ENCODE data around the gene GINM1.

- TF ChIP-seq EZH2 (IDR thresholded peaks at IDR 0.05; ENCODE audit: borderline replicate concordance, low read length), result no peak
- peak; percentile 99 for TF ChIP-seq CTCF (IDR thresholded peaks at IDR 0.05; ENCODE audit: low read length)
These were observed 20.3 kb upstream of the GINM1 start, which contains the start of gene PPIL4 for GRCh38 chr6:149545754-149546471.

Measured in OCI-LY1 (cell line).